ENCODE results near the gene LPCAT2. TPM values are rescaled to one million over a fixed set of nuclear protein-coding genes. Genes with fewer than 3 reads are reported as not detected.

LPCAT2 gene
- total and polyA plus RNA-seq, 2 of the 8 experiments (the other 6 are each of a cell fraction or from before 2014, with no cell fraction given): 2.2 to 10.6 TPM

- Histone ChIP-seq H4K20me1 (replicated peaks in 1 of 2; ENCODE audit: control insufficient read depth in 1 of 2, insufficient read depth in 2 of 2, low read length in 2 of 2) (no peaks in the 10 kb centered on the region), H2BK120ac (replicated peaks; ENCODE audit: low read depth, low read length) (no peak overlapping the region), H4K91ac (replicated peaks; ENCODE audit: insufficient read length, low read length) (no peak overlapping the region), H2BK15ac (ENCODE audit: low read length) (no peak overlapping the region), H3K79me2 (ENCODE audit: control insufficient read depth in 1 of 2, insufficient read depth in 2 of 2, low read length in 2 of 2) (no peaks in the 10 kb centered on the region), H4K5ac (ENCODE audit: insufficient read length, low read depth, low read length) (no peak overlapping the region), H2AFZ (ENCODE audit: low read length) (no peak overlapping the region), H3K4me2 (ENCODE audit: insufficient read depth in 1 of 2, low read depth in 2 of 2, low read length in 2 of 2) (no peak overlapping the region), H3K23ac (ENCODE audit: insufficient read length) (no peak overlapping the region), H3K18ac (ENCODE audit: extremely low read depth, low read length) (no peak overlapping the region), H3K36me3 (ENCODE audit: control insufficient read depth in 2 of 4, insufficient read depth in 4 of 4, low read length in 3 of 4) (no peaks in the 10 kb centered on the region), H2BK5ac (ENCODE audit: low read depth, low read length) (no peak overlapping the region), H2AK5ac (ENCODE audit: low read depth, low read length) (no peak overlapping the region), H3K4ac (replicated peaks; ENCODE audit: insufficient read length, low read depth, low read length) (no peak overlapping the region), H3K9me3 (ENCODE audit: insufficient read depth in 2 of 2, low read depth in 1 of 2, low read length in 1 of 2) (peaks cover 12 to 13% of the 10 kb centered on the region in 2 experiments), H2BK20ac (ENCODE audit: low read length) (no peak overlapping the region), H4K8ac (ENCODE audit: extremely low read depth, insufficient read depth, low read length) (no peak overlapping the region), H3K27me3 (replicated peaks in 1 of 4; ENCODE audit: control insufficient read depth in 3 of 4, extremely low read depth in 1 of 4, insufficient read depth in 3 of 4, low read length in 3 of 4) (no peaks in the 10 kb centered on the region), H3K23me2 (ENCODE audit: low read depth, low read length) (no peaks in the 10 kb centered on the region), H3K56ac (replicated peaks; ENCODE audit: insufficient read length, low read depth, low read length) (no peak overlapping the region), H3K4me3 (ENCODE audit: extremely low read depth in 1 of 4, insufficient read depth in 2 of 4, low read depth in 3 of 4, low read length in 4 of 4) (no peak overlapping the region), H3K79me1 (ENCODE audit: low read depth, low read length) (no peaks in the 10 kb centered on the region), H3K4me1 (replicated peaks in 1 of 4; ENCODE audit: control insufficient read depth in 3 of 4, insufficient read depth in 4 of 4, low read length in 3 of 4) (no peaks in the 10 kb centered on the region), H3K14ac (ENCODE audit: insufficient read length) (no peak overlapping the region), H3K9ac (replicated peaks in 1 of 4; ENCODE audit: extremely low read depth in 1 of 4, low read depth in 3 of 4, low read length in 3 of 4) (no peak overlapping the region), H2BK12ac (ENCODE audit: low read depth, low read length) (no peak overlapping the region), H3K27ac (ENCODE audit: low read depth, low read length) (no peak overlapping the region)
- ChIA-PET CTCF (ENCODE audit: partially characterized antibody) (no interaction called here), POLR2A (ENCODE audit: partially characterized antibody) (no interaction called here)
- DNase-seq (ENCODE audit: low read depth in 1 of 2, low spot score in 2 of 2): no peak
- 93% methylated on average over 3 of the region's 3 CpGs; no CpG with 5 or more reads in 1 of the 2 experiments for WGBS, 2 experiments (ENCODE audit: extremely low coverage in 1 of 2, insufficient coverage in 1 of 2, insufficient read length in 1 of 2, insufficient replicate concordance in 2 of 2, low coverage in 1 of 2, low lambda C conversion rate in 2 of 2, missing lambda C conversion rate in 1 of 2)
- FAIRE-seq: no peak
- TF ChIP-seq NRF1 (IDR thresholded peaks at IDR 0.05; ENCODE audit: low read depth, low read length): no peak
- TF ChIP-seq KDM1A (IDR thresholded peaks at IDR 0.05; ENCODE audit: borderline replicate concordance, low read length): no peak
- no peak for TF ChIP-seq YY1 (IDR thresholded peaks at IDR 0.05; ENCODE audit: low read depth, low read length)
- no peak for TF ChIP-seq SAP30 (IDR thresholded peaks at IDR 0.05; ENCODE audit: insufficient read depth, insufficient replicate concordance, low read length)
- no peak for TF ChIP-seq SIRT6 (IDR thresholded peaks at IDR 0.05; ENCODE audit: low read length)
- no peak for TF ChIP-seq SUZ12 (IDR thresholded peaks at IDR 0.05; ENCODE audit: low read length)
- TF ChIP-seq BCL11A (IDR thresholded peaks at IDR 0.05; ENCODE audit: low read depth in 2 of 2, low read length in 2 of 2): no peak
- no peak for TF ChIP-seq HDAC6 (IDR thresholded peaks at IDR 0.05; ENCODE audit: low read depth, low read length)
- no peak for TF ChIP-seq POU5F1 (IDR thresholded peaks at IDR 0.05; ENCODE audit: low read depth, low read length)
- TF ChIP-seq TCF12 (IDR thresholded peaks at IDR 0.05; ENCODE audit: low read depth, low read length): no peak
- no peak for TF ChIP-seq EP300 (IDR thresholded peaks at IDR 0.05; ENCODE audit: borderline replicate concordance in 1 of 2, low read depth in 2 of 2, low read length in 2 of 2)
- no peak for TF ChIP-seq NANOG (IDR thresholded peaks at IDR 0.05; ENCODE audit: insufficient read depth, low read depth, low read length, poor library complexity, severe bottlenecking)
- no peak for TF ChIP-seq CHD2 (IDR thresholded peaks at IDR 0.05; ENCODE audit: low read length)
- no peak for TF ChIP-seq CTBP2 (IDR thresholded peaks at IDR 0.05; ENCODE audit: borderline replicate concordance, insufficient read depth, insufficient read length, low read length)
- TF ChIP-seq KDM5A (IDR thresholded peaks at IDR 0.05; ENCODE audit: low read length): no peak
Observed at GRCh38 chr16:55615071-55615470, 106.2 kb downstream of the LPCAT2 start.
